HepG2 (cell line): ENCODE data around the gene CLIP2. TPM values are rescaled to one million over a fixed set of nuclear protein-coding genes. Genes with fewer than 3 reads are reported as not detected.
"Not testable (repeated sequence)": the region's sequence is repeated elsewhere in the genome, so short reads cannot be mapped to it uniquely, and the experiment has no call there.

ENCODE experiments used
- ATAC-seq: fragments of 200-7000 bp; cut with Tn5 transposase; 3 replicates; pipeline ENCODE4 v1.9.1; 2020; ENCODE audit warnings: mild to moderate bottlenecking, moderate library complexity
- BruUV-seq: library from RNA; stranded (reverse); fragments of 400-500 nt; replicated peaks from 2 replicates; lab custom pipeline; 2021; lab: Mats Ljungman, UMichigan
- CTCF ChIA-PET: fragments of 300-600 bp; formaldehyde crosslinking; extraction: SDS; loops from one replicate; lab custom pipeline; 2021; ENCODE audit warnings: low total read pairs, inconsistent platforms, low intra/inter-chr PET ratio; lab: Yijun Ruan, JAX
- POLR2A ChIA-PET: fragments of 350-600 bp; sonication (Branson Sonifier 250); formaldehyde crosslinking; loops from one replicate; lab custom pipeline; 2020; ENCODE audit warnings: antibody characterized with exemption, inconsistent platforms; lab: Yijun Ruan, JAX
- DNase-seq: peaks from one replicate; pipeline ENCODE4 v3.0.0-alpha.2; 2015; ENCODE audit warnings: low spot score
- FAIRE-seq: peaks from 3 replicates; lab custom pipeline; 2011; peaks lifted over from hg19 to GRCh38; lab: Jason Lieb, UNC
- H2AFZ ChIP-seq: one replicate; pipeline ENCODE4 v1.6.1; 2011; ENCODE audit warnings: low read length, inconsistent platforms
- H3K27ac ChIP-seq: fragments of 300-600 bp; 3 replicates; pipeline ENCODE4 v1.8.0; 2011; ENCODE audit warnings: mixed run types, mild to moderate bottlenecking, mixed read lengths, low read length, inconsistent platforms; ENCODE audit not compliant: insufficient read depth; ENCODE audit errors: extremely low read length
- H3K27me3 ChIP-seq, 2 experiments: fragments of 200-600 bp in 1 of 2; 2 replicates in 1 of 2; 3 replicates in 1 of 2; pipeline versions ENCODE4 v1.6.0 to v1.8.0; 2011; ENCODE audit warnings: low read length in 2 of 2, mild to moderate bottlenecking in 2 of 2, moderate library complexity in 2 of 2, inconsistent platforms in 1 of 2; ENCODE audit not compliant: insufficient read depth in 2 of 2, control insufficient read depth in 1 of 2
- H3K36me3 ChIP-seq, 2 experiments: fragments of 200-600 bp in 1 of 2; replicated peaks in 1 of 2; 2 replicates in 1 of 2; 3 replicates in 1 of 2; pipeline versions ENCODE4 v1.5.1 to v1.8.0; 2011; ENCODE audit warnings: low read length in 2 of 2, inconsistent platforms in 1 of 2; ENCODE audit not compliant: insufficient read depth in 2 of 2, control insufficient read depth in 1 of 2
- H3K4me1 ChIP-seq: 2 replicates; pipeline ENCODE4 v1.5.1; 2012; ENCODE audit warnings: low read length, inconsistent platforms; ENCODE audit not compliant: insufficient read depth
- H3K4me2 ChIP-seq: 2 replicates; pipeline ENCODE4 v1.6.0; 2011; ENCODE audit warnings: low read depth, low read length, inconsistent platforms
- H3K4me3 ChIP-seq, 3 experiments: fragments of 200-600 bp in 1 of 3; sonication (generic), shearing (Covaris generic) in 1 of 3; replicated peaks in 1 of 3; 2 replicates each; pipeline ENCODE4 v1.5.1; 2011 to 2016; ENCODE audit warnings: low read length in 3 of 3, inconsistent platforms in 2 of 3, low read depth in 2 of 3, mild to moderate bottlenecking in 2 of 3, control low read depth in 1 of 3, mixed read lengths in 1 of 3; ENCODE audit not compliant: insufficient read depth in 1 of 3
- H3K79me2 ChIP-seq: one replicate; pipeline ENCODE4 v1.6.1; 2011; ENCODE audit warnings: low read length, inconsistent platforms; ENCODE audit not compliant: insufficient read depth
- H3K9ac ChIP-seq: 2 replicates; pipeline ENCODE4 v1.6.0; 2011; ENCODE audit warnings: mild to moderate bottlenecking, low read depth, low read length, inconsistent platforms; ENCODE audit not compliant: insufficient read depth
- H3K9me3 ChIP-seq: 2 replicates; pipeline ENCODE4 v1.5.1; 2012; ENCODE audit warnings: mild to moderate bottlenecking, low read length
- H4K20me1 ChIP-seq: 2 replicates; pipeline ENCODE4 v1.6.0; 2011; ENCODE audit warnings: inconsistent platforms, mild to moderate bottlenecking, low read length, moderate library complexity; ENCODE audit not compliant: insufficient read depth
- BHLHE40 ChIP-seq: IDR thresholded peaks from 2 replicates; pipeline ENCODE4 v1.6.1; 2011; ENCODE audit warnings: low read length, improper control_type of control experiment
- CEBPG ChIP-seq: IDR thresholded peaks from 2 replicates; pipeline ENCODE4 v1.6.1; 2016
- CHCHD3 ChIP-seq: sonication (generic); formaldehyde crosslinking; IDR thresholded peaks from 2 replicates; pipeline ENCODE4 v1.8.0; 2022; ENCODE audit warnings: mild to moderate bottlenecking, missing genetic modification reagents, moderate library complexity
- CTCF ChIP-seq: sonication (generic); formaldehyde crosslinking; IDR thresholded peaks from 2 replicates; pipeline ENCODE4 v1.5.0; 2020; ENCODE audit warnings: mild to moderate bottlenecking, missing genetic modification reagents, moderate library complexity
- FOXK1 ChIP-seq: sonication (generic); formaldehyde crosslinking; IDR thresholded peaks from 2 replicates; pipeline ENCODE4 v1.4.0; 2020; ENCODE audit warnings: low read depth, missing genetic modification reagents, borderline replicate concordance
- GFI1 ChIP-seq: sonication (generic); formaldehyde crosslinking; IDR thresholded peaks from 2 replicates; pipeline ENCODE4 v1.5.0; 2020; ENCODE audit warnings: missing genetic modification reagents, mild to moderate bottlenecking, borderline replicate concordance
- POLR2A ChIP-seq, 2 experiments: IDR thresholded peaks; 2 replicates each; pipeline ENCODE4 v1.6.1; 2011; ENCODE audit warnings: low read depth in 2 of 2, low read length in 2 of 2, mild to moderate bottlenecking in 1 of 2, moderate library complexity in 1 of 2; ENCODE audit not compliant: insufficient read depth in 1 of 2
- PRDM15 ChIP-seq: sonication (generic); formaldehyde crosslinking; IDR thresholded peaks from 2 replicates; pipeline ENCODE4 v1.4.0; 2020; ENCODE audit warnings: missing genetic modification reagents
- SMAD3 ChIP-seq: sonication (generic); formaldehyde crosslinking; IDR thresholded peaks from 2 replicates; pipeline ENCODE4 v1.4.0; 2020; ENCODE audit warnings: missing genetic modification reagents
- SOX5 ChIP-seq: IDR thresholded peaks from 2 replicates; pipeline ENCODE4 v1.6.1; 2016; ENCODE audit warnings: borderline replicate concordance
- STAG1 ChIP-seq: sonication (generic); formaldehyde crosslinking; IDR thresholded peaks from 2 replicates; pipeline ENCODE4 v1.4.0; 2020; ENCODE audit warnings: missing genetic modification reagents
- ZKSCAN5 ChIP-seq: sonication (generic); formaldehyde crosslinking; IDR thresholded peaks from 2 replicates; pipeline ENCODE4 v1.5.1; 2020; ENCODE audit warnings: mild to moderate bottlenecking, missing genetic modification reagents
- ZNF879 ChIP-seq: sonication (generic); formaldehyde crosslinking; IDR thresholded peaks from 2 replicates; pipeline ENCODE4 v1.8.1; 2023; ENCODE audit warnings: missing genetic modification reagents
- WGBS: methylation state at CpG from one replicate; pipeline ENCODE4 v1.1.6; 2017; ENCODE audit warnings: low lambda C conversion rate; 5-methylcytosine and 5-hydroxymethylcytosine counted together
- in situ Hi-C: cut with HindIII; loops from 2 replicates; pipeline ENCODE4 v1.10.0; 2017; ENCODE audit warnings: low pct_unique_long_range_greater_than_20kb; ENCODE audit not compliant: extremely low pct_ligation_motif_present
- intact Hi-C: fragments of 100-400 bp; cut with micrococcal nuclease; formaldehyde crosslinking; loops from one replicate; pipeline ENCODE4 v1.10.0; 2022; ENCODE audit not compliant: unreplicated experiment
- polyA plus RNA-seq, 8 experiments: library from polyadenylated mRNA; depleted of rRNA in 3 of 8; stranded (reverse) in 7 of 8; unstranded in 1 of 8; fragments of >200 nt; fragmentation: Illumina TruSeq in 4 of 8; extraction: Trizol in 4 of 8; gene quantifications; 2 replicates each; pipeline versions ENCODE4 v1.2.1 to v1.2.3, GENCODE V29; 2011 to 2016; ENCODE audit warnings: low read depth in 4 of 8, missing spikeins in 1 of 8, mixed read lengths in 1 of 8; ENCODE audit not compliant: insufficient read depth in 1 of 8
- total RNA-seq, 5 experiments: library from RNA; depleted of rRNA; stranded (reverse); fragments of >200 nt; fragmentation: Illumina TruSeq; extraction: Trizol; gene quantifications; 2 replicates each; pipeline ENCODE4 v1.2.3, GENCODE V29; 2016; ENCODE audit warnings: low read depth in 1 of 5

Gene CLIP2
- total and polyA plus RNA-seq, 2 of the 13 experiments (the other 11 are each of a cell fraction or from before 2014, with no cell fraction given): 6.5 to 17.4 TPM

- H3K4me3 ChIP-seq, H2AFZ ChIP-seq, in situ Hi-C loops, H3K4me2 ChIP-seq, H3K9me3 ChIP-seq, CTCF ChIA-PET, intact Hi-C loops, POLR2A ChIA-PET, H3K79me2 ChIP-seq, DNase-seq, H3K4me1 ChIP-seq, H3K27ac ChIP-seq, H4K20me1 ChIP-seq, H3K27me3 ChIP-seq, FAIRE-seq, H3K9ac ChIP-seq, BruUV-seq: not testable (repeated sequence)
- peaks cover 10 to 19% of the 10 kb centered on the region in 2 experiments; a peak in 3 of 5 replicates for H3K36me3 ChIP-seq
- peak; percentile 68 for TF ChIP-seq STAG1
- peak; percentile 52 for TF ChIP-seq CTCF (CRISPR knock-in tag)
- peak; percentile 79 for TF ChIP-seq CEBPG (CRISPR knock-in tag)
- peak; percentile 48 for ATAC-seq
- WGBS: 80% methylated on average over 3 of the region's 3 CpGs
These were observed 105.4 kb downstream of the CLIP2 start for GRCh38 chr7:74394601-74395000.

- 63% methylated on average over 3 of the region's 4 CpGs for WGBS
- POLR2A ChIA-PET: no interaction called here
- H3K4me1 ChIP-seq: no peaks in the 10 kb centered on the region
- no peak overlapping the region for H3K4me3 ChIP-seq
- ATAC-seq: no peak
- FAIRE-seq: no peak
- no peaks in the 10 kb centered on the region for H3K9me3 ChIP-seq
- H3K9ac ChIP-seq: no peak overlapping the region
- H4K20me1 ChIP-seq: no peaks in the 10 kb centered on the region
- intact Hi-C loops (no loop called here), in situ Hi-C loops (no loop called here)
- TF ChIP-seq SMAD3 (CRISPR knock-in tag) (no peak), POLR2A (IDR thresholded peaks at IDR 0.05; ENCODE audit: insufficient read depth in 1 of 2, low read depth in 2 of 2, low read length in 2 of 2) (no peak), FOXK1 (CRISPR knock-in tag) (no peak), PRDM15 (no peak), ZNF879 (CRISPR knock-in tag) (no peak), CHCHD3 (no peak), GFI1 (CRISPR knock-in tag) (no peak), SOX5 (CRISPR knock-in tag) (no peak), ZKSCAN5 (CRISPR knock-in tag) (no peak), BHLHE40 (no peak)
- peaks cover 16 to 22% of the 10 kb centered on the region in 2 experiments; a peak in 3 of 5 replicates for H3K36me3 ChIP-seq
- no peak overlapping the region for H2AFZ ChIP-seq
- no peaks in the 10 kb centered on the region for H3K27me3 ChIP-seq
- DNase-seq: no peak
- no TSS peak for BruUV-seq
- H3K79me2 ChIP-seq: no peaks in the 10 kb centered on the region
- CTCF ChIA-PET: no interaction called here
- H3K27ac ChIP-seq: no peak overlapping the region
- no peak overlapping the region for H3K4me2 ChIP-seq
These were observed 106.6 kb downstream of the CLIP2 start for GRCh38 chr7:74395745-74396311.
